ENCODE data around the gene MYH14. TPM values are rescaled to one million over a fixed set of nuclear protein-coding genes. Genes with fewer than 3 reads are reported as not detected.

MYH14 gene
- total RNA-seq, 4 donors from 2014 or later: 8.0 to 12.8 (median 10.3) TPM

DNA sequence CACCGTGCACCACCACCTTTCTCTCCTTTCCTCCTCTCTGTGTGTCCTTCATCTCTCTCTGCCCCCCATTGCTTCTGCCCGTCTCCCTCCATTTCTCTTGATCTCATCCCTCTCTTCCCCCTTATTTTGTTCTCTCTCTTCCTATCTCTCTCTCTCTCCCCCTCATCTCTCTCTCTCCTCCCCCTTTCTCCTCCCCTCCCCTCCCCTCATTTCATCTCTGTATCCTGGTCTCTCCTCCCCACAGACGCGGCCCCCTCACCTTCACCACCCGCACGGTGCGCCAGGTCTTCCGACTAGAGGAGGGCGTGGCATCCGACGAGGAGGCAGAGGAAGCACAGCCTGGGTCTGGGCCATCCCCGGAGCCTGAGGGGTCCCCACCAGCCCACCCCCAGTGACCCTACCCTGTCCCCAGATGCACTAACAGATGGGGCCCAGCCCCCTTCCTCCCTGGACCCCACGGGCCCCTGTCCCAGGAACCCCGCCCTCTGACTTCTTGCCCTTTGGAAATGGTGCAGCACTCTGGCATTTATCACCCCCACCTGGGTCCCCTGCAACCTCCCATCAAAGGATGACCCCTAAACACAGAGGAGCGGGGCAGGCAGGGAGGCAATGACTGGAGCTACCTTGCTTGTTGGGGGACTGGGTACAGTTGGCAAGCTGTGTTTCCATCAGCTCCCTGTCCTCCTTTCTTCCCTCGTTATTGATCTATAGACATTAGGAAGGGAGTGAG is 106.1 kb downstream of the MYH14 start:
- ATAC-seq (ENCODE audit: low FRiP score): no peak
- TF ChIP-seq, protein P1, sequence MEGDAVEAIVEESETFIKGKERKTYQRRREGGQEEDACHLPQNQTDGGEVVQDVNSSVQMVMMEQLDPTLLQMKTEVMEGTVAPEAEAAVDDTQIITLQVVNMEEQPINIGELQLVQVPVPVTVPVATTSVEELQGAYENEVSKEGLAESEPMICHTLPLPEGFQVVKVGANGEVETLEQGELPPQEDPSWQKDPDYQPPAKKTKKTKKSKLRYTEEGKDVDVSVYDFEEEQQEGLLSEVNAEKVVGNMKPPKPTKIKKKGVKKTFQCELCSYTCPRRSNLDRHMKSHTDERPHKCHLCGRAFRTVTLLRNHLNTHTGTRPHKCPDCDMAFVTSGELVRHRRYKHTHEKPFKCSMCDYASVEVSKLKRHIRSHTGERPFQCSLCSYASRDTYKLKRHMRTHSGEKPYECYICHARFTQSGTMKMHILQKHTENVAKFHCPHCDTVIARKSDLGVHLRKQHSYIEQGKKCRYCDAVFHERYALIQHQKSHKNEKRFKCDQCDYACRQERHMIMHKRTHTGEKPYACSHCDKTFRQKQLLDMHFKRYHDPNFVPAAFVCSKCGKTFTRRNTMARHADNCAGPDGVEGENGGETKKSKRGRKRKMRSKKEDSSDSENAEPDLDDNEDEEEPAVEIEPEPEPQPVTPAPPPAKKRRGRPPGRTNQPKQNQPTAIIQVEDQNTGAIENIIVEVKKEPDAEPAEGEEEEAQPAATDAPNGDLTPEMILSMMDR (IDR thresholded peaks at IDR 0.05): no peak
- no peak for DNase-seq (ENCODE audit: low spot score)

DNA sequence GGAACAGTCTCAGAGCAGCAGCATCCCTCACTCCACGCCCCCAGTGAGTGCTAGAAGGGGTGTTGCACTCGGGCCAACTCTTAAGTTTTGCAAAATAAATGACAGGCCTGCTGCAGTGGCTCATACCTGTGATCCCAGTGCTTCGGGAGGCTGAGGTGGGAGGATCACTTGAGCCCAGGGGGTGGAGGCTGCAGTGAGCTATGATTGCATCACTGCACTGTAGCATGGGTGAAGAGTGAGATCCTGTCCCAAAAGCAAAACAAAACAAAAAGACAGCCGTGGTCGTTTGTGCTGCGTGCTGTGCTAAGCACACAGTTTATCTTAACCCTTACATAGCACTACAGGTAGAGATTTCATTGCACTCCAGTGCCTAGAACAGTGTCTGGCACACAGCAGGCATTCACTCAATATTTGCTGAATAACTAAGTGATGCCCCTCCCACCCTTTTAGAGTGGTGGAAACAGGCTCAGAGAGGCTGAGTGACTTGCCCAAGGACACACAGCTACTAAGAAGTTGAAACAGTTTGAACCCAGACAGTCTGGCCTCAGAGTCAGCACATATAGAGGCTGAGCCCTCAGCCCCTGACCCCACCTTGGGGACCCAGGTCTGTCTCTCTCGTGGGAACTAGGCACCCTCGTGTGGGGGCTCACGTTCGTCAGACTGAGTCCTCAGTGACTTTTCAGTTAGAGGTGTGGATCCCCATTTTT is 107.5 kb downstream of the MYH14 start:
- TF ChIP-seq, protein P1 (IDR thresholded peaks at IDR 0.05): no peak

DNA sequence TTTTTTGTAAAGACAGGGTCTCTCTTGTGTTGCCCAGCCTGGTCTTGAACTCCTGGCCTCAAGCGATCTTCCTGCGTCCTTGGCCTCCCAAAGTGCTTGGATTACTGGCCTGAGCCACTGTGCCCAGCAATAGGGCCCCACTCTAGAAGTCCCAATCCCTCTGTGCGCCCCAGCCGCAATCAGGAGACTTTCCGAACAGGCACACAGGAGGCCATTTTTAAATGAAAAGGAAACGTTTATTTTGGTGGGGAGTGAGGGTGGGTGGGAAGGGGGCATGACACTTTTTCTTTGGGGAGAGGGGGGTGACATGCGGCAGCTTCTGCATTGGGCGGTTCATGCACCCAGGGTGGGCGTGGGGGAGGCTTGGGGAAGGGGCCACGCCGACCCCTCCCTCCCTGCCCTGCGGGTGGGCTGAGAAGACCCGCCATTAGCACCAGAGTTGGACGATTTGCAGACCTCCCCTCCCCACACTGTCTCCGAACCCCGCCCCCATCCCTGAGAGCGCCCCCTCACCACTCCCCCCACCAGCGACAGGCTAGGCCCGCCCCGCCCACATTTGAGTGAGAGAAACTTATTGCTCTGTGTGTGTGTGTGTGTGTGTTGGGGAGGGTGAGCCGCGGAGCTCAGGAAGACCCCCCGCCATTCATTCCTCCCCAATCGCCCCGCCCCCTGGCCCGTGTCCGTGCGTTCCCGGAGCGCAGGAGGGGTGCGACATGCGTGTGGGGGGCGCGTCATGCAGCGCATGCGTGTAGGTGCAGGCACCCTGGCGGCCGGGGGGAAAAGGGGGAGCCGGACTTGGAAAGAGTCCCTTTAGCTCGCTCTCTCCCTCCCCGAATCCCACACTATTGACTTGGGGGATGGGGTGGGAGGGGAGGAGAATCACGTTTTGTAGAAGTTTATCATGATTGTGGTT is 108.6 kb downstream of the MYH14 start:
- TF ChIP-seq, protein P1 (IDR thresholded peaks at IDR 0.05): no peak
- DNase-seq (ENCODE audit: low spot score) (no peak), ATAC-seq (ENCODE audit: low FRiP score) (no peak)

More for the DNA sequence above, 107.5 kb downstream of the MYH14 start:
- ATAC-seq (ENCODE audit: low FRiP score) (no peak), DNase-seq (ENCODE audit: low spot score) (no peak)

DNA sequence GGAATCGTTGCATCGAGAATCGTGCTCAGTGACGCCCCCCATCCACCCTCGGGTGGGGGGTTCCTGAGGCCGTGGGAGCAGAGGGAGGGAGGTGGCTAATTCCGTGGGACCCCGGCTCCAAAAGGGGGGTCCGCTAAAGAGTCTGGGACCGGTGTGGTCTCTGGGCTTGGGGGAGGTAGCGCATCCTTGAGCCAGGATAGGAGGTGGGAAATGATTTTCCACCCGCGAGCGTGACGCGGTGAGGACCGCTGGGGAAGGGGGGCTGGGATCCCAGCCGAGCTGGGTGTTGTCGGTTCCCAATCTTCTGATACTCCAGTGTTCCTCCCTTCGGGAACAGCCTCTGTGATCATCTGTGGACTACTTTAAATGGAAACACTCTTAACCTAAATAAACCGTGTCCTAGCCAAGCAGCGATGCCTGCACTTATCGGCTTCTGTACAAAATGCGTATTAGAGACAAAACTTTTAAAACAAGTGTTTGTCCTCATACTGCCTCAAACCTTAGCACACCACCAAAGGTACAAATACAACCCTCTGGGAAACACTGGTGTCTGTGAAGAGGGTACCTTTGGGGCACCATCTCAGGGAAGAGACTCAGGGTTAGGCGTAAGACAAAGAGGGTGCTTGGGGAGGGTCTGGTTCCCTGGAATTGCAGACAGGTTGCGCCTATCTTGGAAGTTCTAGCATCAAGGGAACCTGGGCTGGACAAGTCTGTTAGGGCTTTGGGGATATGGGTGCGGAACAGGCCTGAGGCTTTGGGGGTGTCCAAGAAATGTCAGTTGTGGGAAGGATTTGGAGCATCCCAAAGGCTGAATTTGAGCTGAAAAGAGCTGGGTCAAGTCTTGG is 109.8 kb downstream of the MYH14 start:
- ATAC-seq (ENCODE audit: low FRiP score) (no peak), DNase-seq (ENCODE audit: low spot score) (no peak)
- TF ChIP-seq, protein P1 (IDR thresholded peaks at IDR 0.05): no peak

DNA sequence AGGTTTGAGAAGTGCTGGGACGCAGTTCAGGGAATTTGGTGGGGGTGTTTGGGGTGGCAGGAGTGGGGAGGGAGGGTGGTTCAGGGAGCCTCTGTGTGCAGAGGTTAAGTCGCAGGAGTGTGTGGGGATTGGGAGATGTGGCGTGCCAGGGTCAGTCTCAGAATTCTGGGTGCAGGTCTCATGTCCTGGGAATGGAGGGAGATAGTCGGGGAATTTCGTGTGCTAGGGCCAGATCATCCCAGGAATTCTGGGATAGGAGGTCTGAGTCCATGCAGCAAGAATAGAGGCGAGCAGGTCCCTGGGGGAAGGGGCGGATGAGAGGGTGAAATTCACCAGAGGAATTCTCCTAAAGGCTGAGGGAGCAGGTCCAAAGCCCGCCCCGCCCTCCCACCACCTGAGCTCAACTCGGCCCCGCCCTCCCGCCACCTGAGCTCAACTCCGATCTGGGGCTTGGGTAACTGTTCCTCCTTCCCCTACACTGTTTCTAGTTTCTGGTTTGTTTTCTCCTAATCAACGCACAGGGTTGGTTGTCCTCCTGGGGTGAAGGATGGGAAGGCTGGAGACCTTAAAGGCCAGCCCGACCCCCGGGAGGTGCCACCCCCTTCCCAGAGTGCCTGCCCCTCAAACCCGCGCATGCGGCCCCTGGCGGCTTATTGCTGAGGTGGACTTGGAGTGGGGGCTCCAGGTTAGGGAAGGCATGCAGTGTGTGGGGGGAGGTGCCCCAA is 110.6 kb downstream of the MYH14 start:
- ATAC-seq (ENCODE audit: low FRiP score) (no peak), DNase-seq (ENCODE audit: low spot score) (no peak)
- TF ChIP-seq, protein P1 (IDR thresholded peaks at IDR 0.05): no peak

All from omental fat pad (tissue), 4 donors.